NCI-H1092 (cell line): ENCODE data around the gene NT5C2.
"Not testable (repeated sequence)": the region's sequence is repeated elsewhere in the genome, so short reads cannot be mapped to it uniquely, and the experiment has no call there.

Source experiments
- DNase-seq: peaks from one replicate; lab custom pipeline; 2025; lab: John Stamatoyannopoulos, UW

Gene NT5C2

DNA sequence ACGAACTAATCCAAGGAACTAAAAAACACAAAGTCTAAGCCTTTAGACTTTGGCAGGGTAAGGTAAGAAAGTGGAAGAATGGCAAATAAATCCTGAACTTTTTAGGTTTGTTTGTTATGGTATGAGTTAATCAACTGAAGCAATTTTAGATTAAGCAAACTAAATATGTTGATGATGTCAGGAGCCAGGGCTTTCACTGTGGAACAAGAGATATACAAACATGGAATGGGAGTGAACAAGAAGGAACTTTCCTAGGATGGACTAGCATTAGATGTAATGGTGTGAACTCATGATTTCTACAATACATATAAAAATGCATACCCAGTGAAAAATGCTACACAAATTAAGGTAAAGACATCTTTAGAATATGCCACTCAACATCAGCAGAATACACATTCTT lies 35.8 kb downstream of the NT5C2 start:
- DNase-seq, result no peak

DNA sequence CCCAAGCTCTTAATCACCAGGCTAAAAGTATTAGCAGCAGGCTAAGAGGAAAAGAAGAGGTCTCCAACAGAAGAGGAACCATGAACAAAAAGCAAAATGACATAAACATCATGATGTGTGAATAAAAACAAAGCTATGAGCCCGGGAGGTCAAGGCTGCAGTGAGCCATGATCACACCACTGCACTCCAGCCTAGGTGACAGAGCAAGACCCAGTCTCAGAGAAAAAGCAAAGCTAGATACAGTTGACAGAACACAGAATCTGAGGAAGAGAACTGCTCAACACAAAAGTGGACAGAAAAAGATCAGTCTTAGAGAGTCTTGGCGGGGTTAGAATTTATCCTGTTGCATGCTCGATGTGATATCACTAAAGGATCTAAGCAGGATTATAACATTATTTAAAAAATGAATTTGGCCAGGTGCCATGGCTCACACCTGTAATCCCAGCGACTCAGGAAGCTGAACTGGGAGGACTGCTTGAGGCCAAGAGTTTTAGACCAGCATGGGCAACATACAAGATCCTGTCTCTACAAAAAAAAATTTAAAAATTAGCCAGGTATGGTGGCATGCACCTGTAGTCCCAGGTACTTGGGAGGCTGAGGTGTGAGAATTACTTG lies 37.5 kb downstream of the NT5C2 start:
- no peak for DNase-seq

- DNase-seq, result no peak
Measured at GRCh38 chr10:103154521-103155299, 38.4 kb downstream of the NT5C2 start.

- no peak for DNase-seq
Measured at GRCh38 chr10:103153302-103154197, 39.5 kb downstream of the NT5C2 start.

GRCh38 chr10:103149991-103150622 lies 43.0 kb downstream of the NT5C2 start:
- DNase-seq, result no peak

- no peak for DNase-seq
Measured at GRCh38 chr10:103147645-103148044, 45.4 kb downstream of the NT5C2 start.

GRCh38 chr10:103145860-103146466 lies 47.1 kb downstream of the NT5C2 start:
- no peak for DNase-seq

- DNase-seq, result no peak
Measured at GRCh38 chr10:103145046-103145445, 48.0 kb downstream of the NT5C2 start.

DNA sequence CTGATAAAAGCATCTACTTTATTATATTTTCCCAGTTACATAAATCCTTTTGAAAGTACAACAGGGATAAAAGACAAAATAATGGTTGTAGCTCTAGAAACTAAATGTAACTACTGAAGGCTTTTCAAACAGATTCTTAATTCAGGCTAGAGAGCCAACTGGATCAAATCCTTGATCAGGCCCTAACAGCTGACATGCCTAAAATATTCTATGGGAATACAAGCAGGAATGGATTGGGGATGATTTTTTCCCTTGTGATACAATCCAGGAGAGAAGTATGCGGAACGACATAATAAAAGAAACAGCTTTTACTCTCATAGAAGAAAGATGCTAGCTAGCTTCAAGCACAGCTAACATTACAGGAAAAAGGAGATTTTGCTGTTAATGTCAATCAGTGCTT lies 49.0 kb downstream of the NT5C2 start:
- no peak for DNase-seq

- not testable (repeated sequence) for DNase-seq
Measured at GRCh38 chr10:103143641-103144040, 49.4 kb downstream of the NT5C2 start.

- no peak for DNase-seq
Measured at GRCh38 chr10:103141950-103142349, 51.1 kb downstream of the NT5C2 start.

DNA sequence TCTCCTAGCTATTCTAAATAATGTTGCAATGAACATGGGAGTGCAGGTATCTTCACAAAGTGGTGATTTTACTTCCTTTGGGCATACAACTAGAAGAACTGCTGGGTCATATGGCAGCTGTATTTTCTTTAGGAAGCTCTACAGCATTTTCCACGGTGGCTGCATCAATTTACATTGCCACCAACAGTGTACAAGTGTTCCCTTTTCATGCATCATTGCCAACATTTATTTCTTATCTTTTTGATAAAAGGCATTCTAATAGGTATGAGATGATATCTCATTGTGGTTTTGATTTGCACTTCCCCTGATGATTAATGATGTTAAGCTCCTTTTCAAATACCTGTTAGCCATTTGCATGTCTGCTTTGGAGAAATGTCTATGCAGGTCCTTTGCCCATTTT lies 52.6 kb downstream of the NT5C2 start:
- DNase-seq, result no peak

DNA sequence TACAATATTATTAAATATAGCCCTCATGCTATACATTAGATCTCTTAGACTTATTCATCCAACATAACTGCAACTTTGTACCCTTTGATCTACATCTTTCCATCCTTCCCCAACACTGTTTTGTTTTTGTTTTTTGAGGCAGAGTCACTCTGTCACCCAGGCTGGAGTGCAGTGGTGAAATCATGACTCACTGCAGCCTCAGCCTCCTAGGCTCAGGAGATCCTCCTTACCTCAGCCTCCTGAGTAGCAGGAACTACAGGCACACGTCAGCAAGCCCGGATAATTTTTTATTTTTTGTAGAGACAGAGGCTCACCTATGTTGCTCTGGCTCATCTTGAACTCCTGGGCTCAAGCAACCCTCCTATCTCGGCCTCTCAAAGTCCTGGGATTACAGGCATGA lies 53.3 kb downstream of the NT5C2 start:
- DNase-seq, result no peak

- not testable (repeated sequence) for DNase-seq
Measured at GRCh38 chr10:103135168-103135567, 57.9 kb downstream of the NT5C2 start.

- DNase-seq, result no peak
Measured at GRCh38 chr10:103130910-103131309, 62.2 kb downstream of the NT5C2 start.

GRCh38 chr10:103130180-103130579 lies 62.9 kb downstream of the NT5C2 start:
- not testable (repeated sequence) for DNase-seq

DNA sequence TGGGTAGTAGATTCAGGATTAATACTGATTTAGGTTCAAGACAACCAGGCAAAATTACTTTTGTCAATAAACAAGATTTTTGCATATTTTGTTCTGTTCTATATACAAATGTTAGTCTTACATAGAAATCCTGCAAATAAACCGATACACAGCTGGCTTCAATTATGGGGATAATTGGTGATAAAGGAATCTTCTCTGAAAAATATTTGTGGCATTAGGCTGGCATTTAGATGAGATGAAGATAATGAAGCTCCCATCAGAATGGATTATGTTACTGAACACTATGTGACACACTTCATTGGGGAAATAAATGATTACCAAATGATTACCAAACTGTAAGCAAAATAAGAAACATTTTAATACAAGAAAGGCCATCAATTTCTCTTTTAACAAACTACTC lies 65.8 kb downstream of the NT5C2 start:
- DNase-seq, result no peak

GRCh38 chr10:103125323-103126267 lies 67.5 kb downstream of the NT5C2 start:
- no peak for DNase-seq

DNA sequence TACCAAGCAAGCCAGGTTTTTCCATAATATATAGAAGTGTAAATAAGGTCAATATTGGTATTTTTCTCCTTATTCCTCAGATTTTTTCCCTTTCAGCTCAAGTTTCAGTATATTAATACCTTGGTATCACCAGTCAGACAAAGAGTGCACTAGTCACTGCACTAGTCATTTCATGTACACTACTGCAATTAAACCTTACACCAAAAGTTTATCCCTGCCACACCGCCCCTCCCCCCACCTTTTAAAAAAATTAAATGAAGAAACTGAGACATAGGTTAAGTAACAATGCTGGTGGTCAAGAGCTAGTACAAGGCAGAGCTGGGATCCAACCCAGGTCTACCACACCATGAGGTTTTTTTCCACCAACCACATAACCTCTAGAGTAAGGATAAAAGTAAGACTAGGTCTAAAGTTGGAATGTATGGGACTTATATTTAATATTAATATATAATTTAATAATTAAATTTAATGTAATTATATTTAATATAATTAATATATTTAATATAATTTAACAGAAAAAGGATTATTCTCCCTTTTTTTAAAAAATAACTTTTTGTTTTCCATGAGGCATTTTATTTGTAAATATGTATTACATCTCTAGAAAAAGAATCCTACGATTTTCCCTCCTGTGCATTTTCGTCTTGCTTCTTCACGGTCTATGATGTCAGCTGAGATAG lies 68.5 kb downstream of the NT5C2 start:
- no peak for DNase-seq
